Measurements from ENCODE around the gene RIN3. TPM values are rescaled to one million over a fixed set of nuclear protein-coding genes. Genes with fewer than 3 reads are reported as not detected.

The RIN3 gene
- polyA plus RNA-seq, 6 donors from 2014 or later, result 7.6 to 43.7 (median 24.5) TPM

DNA sequence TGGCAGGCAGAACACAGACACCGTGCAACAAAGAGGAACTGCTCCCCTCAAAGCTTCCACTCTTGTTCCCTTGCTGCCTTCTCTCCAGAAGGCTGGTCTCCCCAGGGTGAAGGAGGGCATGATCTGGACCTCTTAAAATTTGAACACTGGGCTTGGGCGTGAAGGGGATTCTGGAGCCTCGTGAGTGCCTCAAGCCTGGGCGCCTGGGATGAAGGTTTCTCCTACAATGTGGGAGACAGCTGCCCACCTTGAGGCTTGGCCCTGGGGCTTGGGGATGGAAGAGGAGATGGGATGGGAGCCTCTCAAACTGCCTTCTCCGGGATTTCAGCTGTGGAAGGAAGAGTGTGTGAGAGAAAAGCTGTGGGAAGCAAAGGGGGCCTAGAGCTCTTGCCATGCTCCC lies 7.8 kb upstream of the RIN3 start:
- Mint-ChIP-seq H3K4me1 (peaks cover 51 to 66% (median 60%) of the 10 kb centered on the region in 3 donors), H3K27ac (peak overlapping the region in 5 of 6 donors; percentile 3 to 94 (median 76)), H3K4me3 (peak overlapping the region in 7 of 8 donors; percentile 29 to 84 (median 69)), H3K9me3 (no peaks in the 10 kb centered on the region), H3K27me3 (peaks cover 0 to 5% (median 0%) of the 10 kb centered on the region in 3 donors), H3K36me3 (no peaks in the 10 kb centered on the region)
- ATAC-seq (ENCODE audit: low read depth in 2 of 2) (no peak), DNase-seq (no peak)

DNA sequence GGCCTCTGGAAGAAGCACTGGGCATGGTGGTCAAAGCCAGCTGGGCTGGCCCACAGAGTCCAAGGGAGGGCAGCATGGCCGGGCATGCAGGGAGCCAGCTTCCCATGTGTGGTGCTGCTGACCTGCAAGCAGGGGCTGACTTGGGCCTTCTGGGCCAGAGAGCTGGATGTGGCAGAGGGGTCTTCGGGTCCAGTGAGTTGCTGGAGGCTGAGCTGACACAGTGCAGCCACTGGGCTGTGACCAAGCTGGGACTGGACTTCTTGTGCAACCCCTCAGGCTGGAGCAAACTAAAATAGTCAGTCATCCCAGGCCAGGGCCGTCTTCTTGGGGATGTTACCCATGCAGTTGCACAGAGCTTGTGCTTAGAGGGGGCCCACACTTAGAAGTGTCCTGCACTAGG lies 7.3 kb upstream of the RIN3 start:
- Mint-ChIP-seq H3K9me3 (no peaks in the 10 kb centered on the region), H3K36me3 (no peaks in the 10 kb centered on the region), H3K4me3 (peak overlapping the region in 6 of 8 donors; percentile 56 to 84 (median 70)), H3K27me3 (peaks cover 0 to 5% (median 0%) of the 10 kb centered on the region in 3 donors), H3K27ac (peak overlapping the region in 3 of 6 donors; percentile 3 to 76 (median 51)), H3K4me1 (peaks cover 52 to 70% (median 60%) of the 10 kb centered on the region in 3 donors)
- no peak for DNase-seq
- no peak for ATAC-seq (ENCODE audit: low read depth in 2 of 2)

DNA sequence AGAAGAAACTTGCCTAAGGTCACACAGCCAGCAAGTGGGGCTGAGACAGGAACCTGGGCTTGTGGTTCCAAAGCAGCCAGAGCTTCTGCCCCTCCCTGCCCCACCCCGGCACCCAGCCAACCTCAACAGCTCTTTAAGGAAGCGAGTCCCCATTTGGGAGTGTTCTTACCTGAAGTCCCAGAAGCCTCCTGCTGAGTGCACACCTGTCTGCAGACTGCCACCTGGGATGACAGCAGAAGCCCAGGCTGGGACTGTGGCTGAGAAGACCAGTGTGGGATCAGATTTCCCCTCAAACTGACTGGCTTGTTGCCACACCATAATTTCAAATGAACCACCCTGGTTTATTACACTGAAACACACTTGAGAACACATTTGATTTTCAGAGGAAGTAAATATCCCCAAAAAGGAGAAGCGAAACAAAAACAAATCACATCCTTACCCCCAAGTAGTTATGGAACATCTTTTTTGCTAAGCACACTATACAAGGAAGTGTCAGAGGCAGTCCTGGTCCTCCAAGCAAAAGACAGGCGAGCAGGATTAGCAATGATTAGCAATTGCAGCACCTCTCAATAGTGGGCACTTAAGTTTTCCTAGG lies 6.3 kb upstream of the RIN3 start:
- no peaks in the 10 kb centered on the region for H3K9me3 Mint-ChIP-seq
- ATAC-seq (ENCODE audit: low read depth in 2 of 2) (peak; percentile 86 to 87), DNase-seq (peak; percentile 79)
- peak overlapping the region; percentile 6 to 82 (median 66) for H3K4me3 Mint-ChIP-seq
- H3K4me1 Mint-ChIP-seq, result peaks cover 56 to 74% (median 64%) of the 10 kb centered on the region in 3 donors
- H3K27me3 Mint-ChIP-seq, result peaks cover 0 to 5% (median 0%) of the 10 kb centered on the region in 3 donors
- peak overlapping the region; percentile 16 to 84 (median 70) for H3K27ac Mint-ChIP-seq
- no peaks in the 10 kb centered on the region for H3K36me3 Mint-ChIP-seq

DNA sequence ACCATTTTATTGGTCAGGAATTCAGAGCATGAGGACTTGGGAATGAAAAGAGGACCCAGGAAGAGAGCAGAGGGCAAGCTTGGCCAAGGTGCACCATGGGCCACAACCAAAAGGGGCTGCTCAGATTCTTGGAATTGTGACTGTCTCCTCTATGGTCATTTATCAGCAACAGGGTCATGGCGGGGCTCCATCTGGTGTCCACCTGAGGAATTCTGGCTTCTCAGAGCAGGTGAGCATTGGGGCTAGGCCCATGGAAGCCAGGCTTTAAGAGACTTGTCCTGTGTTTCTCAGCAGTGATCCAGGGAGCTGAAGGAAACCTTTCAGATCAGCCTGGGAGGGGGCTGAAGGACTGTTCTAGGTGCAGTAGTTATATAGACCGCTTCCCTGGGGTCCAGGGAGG lies 2.6 kb upstream of the RIN3 start:
- peak overlapping the region in 5 of 8 donors; percentile 15 to 79 (median 39) for H3K4me3 Mint-ChIP-seq
- no peak for DNase-seq
- H3K4me1 Mint-ChIP-seq, result peaks cover 44 to 72% (median 59%) of the 10 kb centered on the region in 3 donors
- H3K27ac Mint-ChIP-seq, result peak overlapping the region in 2 of 6 donors; percentile 31 to 69
- no peak for ATAC-seq (ENCODE audit: low read depth in 2 of 2)
- H3K27me3 Mint-ChIP-seq, result no peaks in the 10 kb centered on the region
- no peaks in the 10 kb centered on the region for H3K9me3 Mint-ChIP-seq
- no peaks in the 10 kb centered on the region for H3K36me3 Mint-ChIP-seq

DNA sequence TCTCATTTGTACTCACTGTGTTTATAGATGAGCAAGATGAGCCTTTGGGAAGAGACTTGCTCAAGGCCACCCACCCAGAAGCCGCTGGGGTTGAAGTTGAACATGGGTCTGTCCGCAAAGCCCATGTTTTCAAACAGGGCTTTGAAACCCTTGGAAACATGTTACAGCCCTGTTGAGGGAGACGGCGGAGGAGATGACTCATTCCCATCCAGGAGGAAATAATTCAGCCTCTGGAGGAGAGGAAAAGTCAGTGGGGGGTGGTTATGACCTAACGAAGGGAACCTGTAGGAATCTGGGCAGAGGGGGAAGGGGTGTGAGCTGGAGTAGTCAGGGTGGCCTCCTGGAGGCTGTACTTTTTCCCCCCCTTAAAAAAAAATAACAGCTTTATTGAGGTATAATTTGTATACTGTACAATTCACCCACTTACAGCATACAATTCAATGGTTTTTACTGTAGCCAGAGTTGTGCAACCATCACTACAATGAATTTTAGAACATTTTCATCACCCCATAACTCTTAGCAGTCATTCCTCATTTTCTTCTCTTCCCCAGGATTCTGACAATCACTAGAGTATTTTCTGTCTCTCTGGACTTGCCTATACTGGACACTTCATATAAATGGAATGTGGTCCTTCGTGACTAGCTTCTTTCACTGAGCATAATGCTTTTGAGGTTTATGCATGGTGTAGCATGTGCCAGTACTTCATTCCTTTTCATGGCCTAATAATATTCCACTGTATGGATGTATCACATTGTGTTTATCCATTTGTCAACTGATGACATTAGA lies 1.9 kb upstream of the RIN3 start:
- H3K4me1 Mint-ChIP-seq, result peaks cover 47 to 72% (median 60%) of the 10 kb centered on the region in 3 donors
- no peak for ATAC-seq (ENCODE audit: low read depth in 2 of 2)

DNA sequence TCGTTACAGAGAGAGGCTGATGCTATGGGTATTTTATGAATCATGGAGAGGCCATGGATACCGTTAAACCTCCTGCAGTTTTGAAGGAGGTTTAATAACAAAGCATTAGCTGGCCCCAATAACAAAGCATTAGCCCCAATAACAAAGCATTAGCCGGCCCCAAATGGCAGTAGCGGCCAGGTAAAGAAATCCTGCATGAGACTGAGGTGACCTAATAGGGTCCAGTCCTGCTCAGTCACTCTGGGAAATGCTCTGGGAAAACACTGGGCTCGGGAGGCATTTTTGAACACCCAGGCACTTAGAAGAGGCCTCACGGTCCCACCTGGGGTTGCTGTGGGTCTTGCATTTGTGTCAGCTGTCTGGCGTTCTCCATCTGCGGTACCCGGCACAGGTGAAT lies 776 bp upstream of the RIN3 start:
- no peak for DNase-seq
- Mint-ChIP-seq H3K27ac (peak overlapping the region in 2 of 6 donors; percentile 47 to 70), H3K9me3 (no peaks in the 10 kb centered on the region)

More for the DNA sequence above, 1.9 kb upstream of the RIN3 start:
- Mint-ChIP-seq H3K27ac (peak overlapping the region in 4 of 6 donors; percentile 31 to 75 (median 69)), H3K27me3 (no peaks in the 10 kb centered on the region), H3K4me3 (peak overlapping the region in 5 of 8 donors; percentile 39 to 81 (median 71)), H3K9me3 (no peaks in the 10 kb centered on the region), H3K36me3 (no peaks in the 10 kb centered on the region)
- DNase-seq, result no peak

DNA sequence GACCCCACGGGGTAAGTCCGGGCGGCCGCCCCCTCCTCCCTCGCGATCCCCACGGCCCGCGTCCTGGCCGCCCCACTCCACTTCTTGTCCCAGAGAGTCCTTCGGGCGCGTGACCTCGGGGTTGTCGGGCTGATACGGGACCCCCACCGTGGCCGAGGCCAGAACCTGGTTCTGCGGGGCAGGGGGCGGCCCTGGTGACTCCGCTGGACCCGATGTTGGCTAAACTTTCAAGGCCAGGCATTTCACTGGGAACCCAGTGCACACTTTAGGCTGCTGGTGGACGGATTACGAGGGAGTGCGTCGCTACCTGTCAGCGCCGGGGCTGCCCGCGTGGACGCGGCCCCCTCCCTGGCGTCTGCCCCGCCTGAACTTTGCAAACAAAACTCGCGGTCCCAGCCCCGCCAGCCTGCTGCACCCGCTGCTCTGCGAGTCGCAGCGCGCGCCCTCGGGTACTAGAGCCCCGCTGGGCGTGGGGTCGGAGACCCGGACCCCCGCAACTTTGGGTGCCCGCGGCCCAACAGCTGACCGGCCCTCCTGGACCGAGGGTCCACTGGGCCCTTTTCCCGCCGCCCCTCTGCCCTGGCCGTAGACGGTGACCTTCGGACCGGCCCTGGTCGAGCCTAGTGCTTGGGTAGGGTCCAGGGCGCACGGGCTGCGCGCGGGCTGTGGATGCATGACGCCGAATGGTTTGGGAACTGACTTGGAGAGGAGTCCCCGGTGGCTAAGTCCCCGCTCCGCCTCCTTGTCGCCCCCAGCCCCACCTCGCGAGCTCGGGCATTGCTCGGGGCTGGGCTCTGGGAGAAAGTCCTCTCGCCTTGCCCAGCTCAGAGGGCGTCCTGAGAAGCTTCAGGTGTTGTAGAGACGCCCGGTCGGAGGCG lies 624 bp downstream of the RIN3 start:
- no peak for DNase-seq
- Mint-ChIP-seq H3K4me1 (peaks cover 44 to 70% (median 56%) of the 10 kb centered on the region in 3 donors), H3K4me3 (peak overlapping the region; percentile 64 to 90 (median 85)), H3K27ac (peak overlapping the region in 2 of 6 donors; percentile 60 to 91), H3K36me3 (no peaks in the 10 kb centered on the region), H3K9me3 (no peaks in the 10 kb centered on the region), H3K27me3 (no peaks in the 10 kb centered on the region)
- ATAC-seq (ENCODE audit: low read depth in 2 of 2), result peak; percentile 45 to 53

More for the DNA sequence above, 776 bp upstream of the RIN3 start:
- no peaks in the 10 kb centered on the region for H3K27me3 Mint-ChIP-seq
- peak overlapping the region; percentile 68 to 88 (median 84) for H3K4me3 Mint-ChIP-seq
- no peaks in the 10 kb centered on the region for H3K36me3 Mint-ChIP-seq
- ATAC-seq (ENCODE audit: low read depth in 2 of 2), result no peak
- peaks cover 47 to 72% (median 59%) of the 10 kb centered on the region in 3 donors for H3K4me1 Mint-ChIP-seq

DNA sequence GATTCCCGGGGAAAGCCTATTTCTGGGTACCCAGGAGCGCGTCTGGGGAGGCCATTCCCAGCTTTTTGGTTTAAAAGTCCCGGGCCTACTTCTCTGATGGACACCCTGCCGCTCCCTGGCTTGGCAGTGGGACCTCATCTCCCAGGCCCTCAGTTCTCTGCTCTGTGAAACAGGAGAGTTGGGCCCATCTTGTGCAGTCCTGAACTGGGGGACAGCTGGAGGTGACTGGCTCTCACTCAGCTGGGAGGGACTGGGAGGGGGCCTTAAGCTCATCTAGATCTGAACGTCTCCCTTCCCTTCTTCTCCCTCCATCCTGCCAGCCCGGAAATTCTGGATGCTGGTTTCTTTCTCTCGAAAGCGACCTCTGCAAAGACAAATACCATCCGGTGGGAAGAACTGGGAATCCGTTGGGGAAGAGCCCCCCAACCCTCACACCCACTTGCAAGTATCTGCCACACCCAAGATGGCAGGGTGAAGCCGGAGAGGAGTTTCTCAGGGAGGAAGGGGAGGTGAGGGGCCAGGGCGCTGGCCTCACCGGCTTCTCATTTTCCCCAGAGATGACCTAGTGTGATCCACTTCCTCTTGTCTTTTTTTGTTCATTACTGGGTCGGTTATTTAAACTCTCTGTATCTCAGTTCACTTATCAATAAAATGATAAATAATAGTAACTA lies 1.4 kb downstream of the RIN3 start:
- Mint-ChIP-seq H3K36me3 (no peaks in the 10 kb centered on the region), H3K9me3 (no peaks in the 10 kb centered on the region), H3K4me1 (peaks cover 37 to 65% (median 52%) of the 10 kb centered on the region in 3 donors), H3K27ac (peak overlapping the region; percentile 7 to 77 (median 44)), H3K27me3 (no peaks in the 10 kb centered on the region), H3K4me3 (peak overlapping the region; percentile 77 to 90 (median 85))
- DNase-seq (no peak), ATAC-seq (ENCODE audit: low read depth in 2 of 2) (no peak)

DNA sequence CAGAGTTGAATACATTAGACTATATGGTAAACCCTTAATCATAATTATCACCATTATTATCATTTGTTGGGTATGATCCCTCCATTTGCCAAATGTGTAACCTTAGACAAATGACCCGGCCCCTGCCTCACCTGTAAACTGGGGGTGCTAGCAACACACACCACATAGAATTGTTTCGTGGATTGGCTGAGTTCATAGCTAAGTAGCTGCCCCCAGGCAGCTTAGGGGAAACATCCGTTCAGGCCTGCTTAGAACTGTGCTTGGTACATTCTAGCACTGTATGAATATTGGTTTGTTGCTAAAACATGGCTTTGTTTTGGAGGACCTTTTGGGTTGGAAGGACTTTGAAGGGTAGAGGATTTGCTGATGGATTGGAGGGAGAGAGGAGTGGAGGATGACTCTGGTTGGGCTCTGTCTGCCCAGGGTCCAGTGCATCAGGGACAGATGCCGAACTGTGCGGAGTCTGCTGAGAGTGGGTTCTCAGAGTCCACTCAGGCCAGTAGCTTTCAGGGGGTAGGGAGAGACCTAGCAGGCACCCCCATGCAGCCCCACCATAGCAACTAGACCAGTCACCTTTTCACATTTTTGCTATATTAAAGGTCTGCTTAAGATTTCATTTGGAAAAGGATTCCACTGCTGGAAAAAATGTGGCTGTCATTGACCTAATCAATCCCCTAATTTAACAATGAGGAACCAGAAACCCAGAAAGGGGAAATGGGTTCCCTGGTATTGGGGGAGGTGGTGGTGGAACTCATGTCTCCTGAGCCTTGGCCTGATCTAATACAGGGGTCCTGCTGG lies 2.2 kb downstream of the RIN3 start:
- Mint-ChIP-seq H3K9me3 (no peaks in the 10 kb centered on the region), H3K27ac (peak overlapping the region; percentile 22 to 86 (median 56)), H3K27me3 (no peaks in the 10 kb centered on the region), H3K36me3 (peaks cover 0 to 2% of the 10 kb centered on the region in 2 donors), H3K4me3 (peak overlapping the region; percentile 77 to 90 (median 85)), H3K4me1 (peaks cover 37 to 63% (median 49%) of the 10 kb centered on the region in 3 donors)
- ATAC-seq (ENCODE audit: low read depth in 2 of 2) (peak; percentile 49 to 51), DNase-seq (peak; percentile 45)

DNA sequence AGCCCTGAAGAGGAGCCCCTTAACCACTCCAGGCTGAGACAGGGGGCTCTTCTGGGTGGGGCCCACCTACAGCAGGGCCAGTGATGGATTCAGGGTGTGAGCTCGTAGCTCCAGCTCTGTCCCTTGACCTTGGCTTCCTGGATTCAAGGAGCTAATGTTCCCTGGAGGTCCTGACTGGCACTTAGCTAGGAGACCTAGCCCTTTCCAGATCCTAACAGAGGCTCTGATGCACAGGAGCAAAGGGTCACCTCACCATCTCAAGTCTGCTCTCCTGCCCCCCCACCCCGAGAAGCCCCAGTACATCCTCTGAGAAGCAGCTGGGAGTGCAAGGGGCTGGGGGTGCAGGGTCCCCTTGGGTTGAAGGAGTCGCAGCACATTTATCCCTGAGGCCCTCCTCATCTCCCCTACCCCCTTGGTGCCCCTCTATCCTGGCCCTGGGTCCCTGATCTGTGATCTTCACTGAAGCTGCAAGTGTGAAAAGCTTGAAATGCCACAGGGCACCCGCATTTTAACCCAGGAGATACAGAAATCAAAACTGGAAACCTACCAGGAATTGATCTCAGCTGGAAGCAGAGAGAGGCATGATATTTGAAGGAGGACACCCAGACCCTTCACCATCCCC lies 2.9 kb downstream of the RIN3 start:
- H3K9me3 Mint-ChIP-seq, result peaks cover 0 to 5% (median 0%) of the 10 kb centered on the region in 7 donors
- no peak for DNase-seq
- H3K4me1 Mint-ChIP-seq, result peaks cover 40 to 63% (median 49%) of the 10 kb centered on the region in 3 donors
- H3K36me3 Mint-ChIP-seq, result peaks cover 0 to 10% of the 10 kb centered on the region in 2 donors
- no peak for ATAC-seq (ENCODE audit: low read depth in 2 of 2)
- peak overlapping the region in 3 of 6 donors; percentile 12 to 75 (median 62) for H3K27ac Mint-ChIP-seq
- no peaks in the 10 kb centered on the region for H3K27me3 Mint-ChIP-seq
- H3K4me3 Mint-ChIP-seq, result peak overlapping the region in 4 of 8 donors; percentile 17 to 89 (median 82)

DNA sequence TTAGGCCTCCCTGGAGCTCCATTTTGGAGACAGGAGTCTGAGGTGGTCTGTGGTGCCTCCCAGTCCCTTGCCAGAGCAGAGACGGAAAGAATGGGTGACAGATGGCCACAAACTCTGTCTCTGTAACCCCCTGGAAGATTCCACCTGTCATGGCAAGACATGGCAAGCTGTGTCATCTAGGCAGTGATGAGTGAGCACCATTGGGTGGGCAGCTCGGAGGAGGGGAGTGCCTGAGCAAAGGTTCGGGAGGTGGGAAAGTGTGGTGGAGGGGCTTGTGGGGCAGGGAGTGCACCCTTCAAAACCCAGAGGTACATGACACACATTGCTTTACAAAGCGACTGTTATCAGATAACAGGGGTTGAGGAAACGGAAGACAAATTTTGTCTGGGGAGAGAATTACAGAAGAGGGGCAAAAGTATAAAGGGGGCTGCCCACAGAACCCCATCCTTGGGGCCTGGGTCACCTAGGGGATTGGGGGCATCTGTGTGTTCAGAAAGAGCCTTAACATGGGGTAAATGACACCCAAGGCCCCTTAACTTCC lies 3.5 kb downstream of the RIN3 start:
- H3K27me3 Mint-ChIP-seq, result no peaks in the 10 kb centered on the region
- peaks cover 45 to 68% (median 48%) of the 10 kb centered on the region in 3 donors for H3K4me1 Mint-ChIP-seq
- H3K36me3 Mint-ChIP-seq, result peaks cover 0 to 13% of the 10 kb centered on the region in 2 donors
- no peak overlapping the region for H3K4me3 Mint-ChIP-seq
- no peak for ATAC-seq (ENCODE audit: low read depth in 2 of 2)
- no peak for DNase-seq
- H3K27ac Mint-ChIP-seq, result peak overlapping the region in 2 of 6 donors; percentile 62 to 92
- peaks cover 0 to 5% (median 0%) of the 10 kb centered on the region in 7 donors for H3K9me3 Mint-ChIP-seq

All from naive B cell (primary cell).